Nephron progenitor cell (in vitro differentiated cells): ENCODE data around the gene TEAD1.

ENCODE experiments used
- DNase-seq: peaks from one replicate; pipeline ENCODE4 v3.0.0; 2021
- H3K27ac Mint-ChIP-seq: 2 replicates; pipeline ENCODE4 v1.8.0; 2021; ENCODE audit warnings: mild to moderate bottlenecking, moderate library complexity, mixed read lengths
- H3K27me3 Mint-ChIP-seq: 2 replicates; pipeline ENCODE4 v1.8.0; 2021; ENCODE audit warnings: mild to moderate bottlenecking, low read depth, mixed read lengths; ENCODE audit not compliant: poor library complexity
- H3K36me3 Mint-ChIP-seq: 2 replicates; pipeline ENCODE4 v1.8.0; 2021; ENCODE audit warnings: low read depth, mixed read lengths
- H3K4me1 Mint-ChIP-seq: 2 replicates; pipeline ENCODE4 v1.8.0; 2021; ENCODE audit warnings: mixed read lengths
- H3K4me3 Mint-ChIP-seq: 2 replicates; pipeline ENCODE4 v1.8.0; 2021; ENCODE audit warnings: mild to moderate bottlenecking, moderate library complexity, mixed read lengths
- H3K9me3 Mint-ChIP-seq: 2 replicates; pipeline ENCODE4 v1.8.0; 2021; ENCODE audit warnings: mild to moderate bottlenecking, moderate library complexity, mixed read lengths
- TF ChIP-seq, protein P1 (sequence below): fragments of 200-600 bp; sonication (generic); IDR thresholded peaks from 2 replicates; pipeline ENCODE4 v1.5.0; 2021; ENCODE audit warnings: antibody characterized with exemption

TEAD1 gene

DNA sequence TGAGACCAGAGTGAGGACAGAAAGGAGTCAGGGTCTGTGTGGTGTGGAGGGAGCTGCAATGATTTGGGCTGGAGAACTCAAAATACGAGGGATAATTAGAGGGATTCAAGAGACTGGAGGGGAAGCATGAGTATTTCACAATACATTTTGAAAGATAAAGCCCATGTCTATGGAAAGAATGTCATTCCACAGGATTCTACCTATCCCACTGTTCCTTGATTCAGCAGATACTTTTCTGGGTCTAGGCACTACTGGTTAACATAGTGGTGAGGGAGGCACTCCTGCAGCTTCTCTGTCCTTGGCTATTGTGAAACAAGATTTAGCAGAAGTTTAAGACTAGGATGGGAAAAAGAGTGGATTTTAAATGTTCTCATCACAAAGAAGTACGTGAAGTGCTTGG lies 262.0 kb downstream of the TEAD1 start:
- Mint-ChIP-seq H3K9me3 (peaks cover 4% of the 10 kb centered on the region), H3K4me1 (no peaks in the 10 kb centered on the region), H3K27ac (peak overlapping the region; percentile 86), H3K36me3 (peaks cover 56% of the 10 kb centered on the region), H3K4me3 (no peak overlapping the region), H3K27me3 (no peaks in the 10 kb centered on the region)
- no peak for DNase-seq
- TF ChIP-seq, protein P1, sequence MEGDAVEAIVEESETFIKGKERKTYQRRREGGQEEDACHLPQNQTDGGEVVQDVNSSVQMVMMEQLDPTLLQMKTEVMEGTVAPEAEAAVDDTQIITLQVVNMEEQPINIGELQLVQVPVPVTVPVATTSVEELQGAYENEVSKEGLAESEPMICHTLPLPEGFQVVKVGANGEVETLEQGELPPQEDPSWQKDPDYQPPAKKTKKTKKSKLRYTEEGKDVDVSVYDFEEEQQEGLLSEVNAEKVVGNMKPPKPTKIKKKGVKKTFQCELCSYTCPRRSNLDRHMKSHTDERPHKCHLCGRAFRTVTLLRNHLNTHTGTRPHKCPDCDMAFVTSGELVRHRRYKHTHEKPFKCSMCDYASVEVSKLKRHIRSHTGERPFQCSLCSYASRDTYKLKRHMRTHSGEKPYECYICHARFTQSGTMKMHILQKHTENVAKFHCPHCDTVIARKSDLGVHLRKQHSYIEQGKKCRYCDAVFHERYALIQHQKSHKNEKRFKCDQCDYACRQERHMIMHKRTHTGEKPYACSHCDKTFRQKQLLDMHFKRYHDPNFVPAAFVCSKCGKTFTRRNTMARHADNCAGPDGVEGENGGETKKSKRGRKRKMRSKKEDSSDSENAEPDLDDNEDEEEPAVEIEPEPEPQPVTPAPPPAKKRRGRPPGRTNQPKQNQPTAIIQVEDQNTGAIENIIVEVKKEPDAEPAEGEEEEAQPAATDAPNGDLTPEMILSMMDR = no peak

DNA sequence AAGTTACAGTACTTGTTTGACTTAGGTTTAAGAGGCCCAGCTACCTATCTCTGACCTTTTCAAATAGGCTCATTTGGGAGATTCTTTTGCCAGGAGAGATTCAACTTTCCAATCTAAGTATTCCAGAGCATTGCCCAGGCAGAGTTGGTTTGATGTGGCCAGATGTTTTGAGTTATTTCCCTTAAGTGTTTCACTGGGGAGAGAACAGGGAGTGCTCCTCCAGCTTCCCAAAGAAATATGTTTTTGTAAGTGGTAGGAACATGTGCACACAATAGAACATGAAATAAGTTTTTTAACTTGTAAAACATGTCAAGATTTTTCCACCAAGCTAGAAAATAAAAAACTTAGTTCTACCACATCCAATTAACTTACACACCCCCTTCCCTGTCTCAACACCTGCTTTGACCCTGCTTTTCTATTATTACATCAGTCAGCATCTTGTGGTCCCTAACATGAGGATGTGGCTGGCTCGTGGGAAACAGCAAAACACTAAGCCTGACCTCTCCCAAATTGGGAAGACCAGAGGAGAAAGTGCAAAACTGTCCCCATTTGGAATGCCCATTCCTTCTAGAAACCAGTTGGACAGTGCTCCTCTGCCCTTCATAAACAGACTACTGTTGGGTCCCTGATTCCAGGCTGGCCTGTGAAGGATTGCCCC lies 264.5 kb downstream of the TEAD1 start:
- no peaks in the 10 kb centered on the region for H3K27me3 Mint-ChIP-seq
- no peak overlapping the region for H3K4me3 Mint-ChIP-seq
- no peak overlapping the region for H3K27ac Mint-ChIP-seq
- TF ChIP-seq, protein P1 = no peak
- DNase-seq = no peak
- peaks cover 70% of the 10 kb centered on the region for H3K36me3 Mint-ChIP-seq
- H3K9me3 Mint-ChIP-seq = peaks cover under 1% of the 10 kb centered on the region
- peaks cover 17% of the 10 kb centered on the region for H3K4me1 Mint-ChIP-seq

DNA sequence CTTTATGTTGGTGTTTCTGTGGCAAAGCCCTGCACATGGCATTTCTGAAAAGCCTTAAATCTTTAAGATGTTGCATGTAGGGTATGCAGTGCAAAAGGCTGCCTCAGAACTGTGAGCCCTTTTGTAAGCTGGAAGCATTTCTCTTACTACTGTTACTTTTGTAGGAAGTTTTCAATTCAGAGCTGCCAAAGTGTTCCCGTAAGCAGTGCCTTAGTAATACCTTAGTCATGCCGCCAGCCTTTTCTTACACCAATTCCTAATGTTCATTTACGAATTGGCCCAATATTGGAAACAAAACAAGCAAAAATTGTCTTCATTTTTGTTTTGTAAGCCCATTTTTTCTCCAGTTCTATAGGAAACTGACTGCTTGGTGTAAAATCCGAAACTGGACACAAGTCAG lies 267.4 kb downstream of the TEAD1 start:
- TF ChIP-seq, protein P1 = no peak
- DNase-seq = no peak
- Mint-ChIP-seq H3K9me3 (no peaks in the 10 kb centered on the region), H3K27me3 (no peaks in the 10 kb centered on the region), H3K4me3 (no peak overlapping the region), H3K36me3 (peaks cover 61% of the 10 kb centered on the region), H3K27ac (no peak overlapping the region), H3K4me1 (peaks cover 22% of the 10 kb centered on the region)

DNA sequence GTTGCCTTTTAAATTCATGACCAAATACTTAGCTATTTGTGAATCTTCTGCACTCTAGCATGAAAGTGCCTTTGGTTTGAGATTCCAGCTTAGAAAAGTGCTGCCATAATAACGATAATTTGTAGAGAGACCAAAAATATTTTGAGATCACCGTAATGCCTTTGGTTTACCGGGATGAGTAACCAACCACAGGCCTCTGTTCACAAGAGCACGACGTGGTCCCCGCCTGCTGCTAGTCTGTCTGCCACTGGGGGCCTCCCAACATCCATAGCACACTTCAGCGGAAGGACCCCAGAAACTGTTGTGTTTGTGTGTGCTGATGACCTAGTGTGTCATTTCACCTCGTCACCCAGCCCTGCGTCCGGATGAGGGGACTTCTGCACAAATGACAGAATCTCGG lies 267.9 kb downstream of the TEAD1 start:
- Mint-ChIP-seq H3K27ac (peak overlapping the region; percentile 82), H3K4me3 (no peak overlapping the region), H3K4me1 (peaks cover 22% of the 10 kb centered on the region), H3K36me3 (peaks cover 57% of the 10 kb centered on the region), H3K27me3 (no peaks in the 10 kb centered on the region), H3K9me3 (no peaks in the 10 kb centered on the region)
- TF ChIP-seq, protein P1 = no peak
- no peak for DNase-seq

DNA sequence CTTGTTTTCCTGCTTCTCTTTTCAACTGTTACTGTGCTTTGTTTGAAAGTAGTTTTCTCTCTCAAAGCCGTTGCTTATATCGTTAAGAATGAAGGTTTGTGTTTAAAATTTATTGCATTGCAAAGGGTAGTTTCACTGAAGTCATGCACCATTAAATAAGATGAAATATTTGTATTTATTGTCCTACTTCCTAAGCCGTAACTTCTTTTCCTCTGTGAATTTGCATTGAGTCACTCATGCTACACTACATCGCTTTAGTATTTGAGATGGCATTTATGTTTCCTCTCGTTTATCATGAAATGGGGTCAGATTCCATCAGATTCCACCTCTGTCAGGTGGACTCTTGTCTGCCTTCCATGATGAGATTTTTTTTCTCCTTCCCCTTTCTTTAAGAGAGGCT lies 269.1 kb downstream of the TEAD1 start:
- DNase-seq = no peak
- TF ChIP-seq, protein P1 = no peak
- Mint-ChIP-seq H3K36me3 (peaks cover 51% of the 10 kb centered on the region), H3K27me3 (peaks cover 4% of the 10 kb centered on the region), H3K4me1 (peaks cover 22% of the 10 kb centered on the region), H3K9me3 (no peaks in the 10 kb centered on the region), H3K27ac (peak overlapping the region; percentile 67), H3K4me3 (no peak overlapping the region)

DNA sequence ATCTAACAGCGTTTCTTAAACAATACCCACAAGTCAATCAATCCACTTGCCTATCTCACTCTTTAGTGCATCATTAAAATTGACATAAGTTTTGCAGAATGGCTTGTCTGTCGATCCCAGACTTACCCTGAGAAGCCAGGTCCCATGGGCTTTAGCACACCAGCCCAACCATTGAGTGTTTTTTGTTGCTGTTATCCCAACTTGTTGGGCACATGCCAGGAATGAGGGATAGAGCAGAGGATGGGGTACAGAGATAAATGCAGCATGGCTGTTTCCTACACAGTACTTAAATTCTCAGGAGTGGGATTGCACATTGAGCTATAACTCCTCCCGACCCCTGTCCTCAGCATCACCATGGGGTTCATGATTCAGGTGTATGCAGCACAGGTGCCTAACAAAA lies 270.7 kb downstream of the TEAD1 start:
- H3K36me3 Mint-ChIP-seq = peaks cover 38% of the 10 kb centered on the region
- TF ChIP-seq, protein P1 = no peak
- H3K4me3 Mint-ChIP-seq = no peak overlapping the region
- no peak overlapping the region for H3K27ac Mint-ChIP-seq
- no peak for DNase-seq
- peaks cover 22% of the 10 kb centered on the region for H3K4me1 Mint-ChIP-seq
- no peaks in the 10 kb centered on the region for H3K9me3 Mint-ChIP-seq
- peaks cover 10% of the 10 kb centered on the region for H3K27me3 Mint-ChIP-seq
